ENCODE data around the gene TRAPPC6A. TPM values are rescaled to one million over a fixed set of nuclear protein-coding genes. Genes with fewer than 3 reads are reported as not detected.

Gene TRAPPC6A
- total RNA-seq, 1 donor from 2014 or later: 14.7 TPM

- H2AFZ ChIP-seq (ENCODE audit: low read depth, low read length): peak overlapping the region; percentile 34
- H3K36me3 ChIP-seq (ENCODE audit: insufficient read depth, low read length): no peaks in the 10 kb centered on the region
- H3K4me3 ChIP-seq (ENCODE audit: insufficient read depth, low read depth, low read length): peak overlapping the region; percentile 28
- peaks cover 18% of the 10 kb centered on the region for H3K27me3 ChIP-seq (ENCODE audit: insufficient read depth, low read length)
- Mint-ChIP-seq H3K4me3 (ENCODE audit: unreplicated experiment) (no peak overlapping the region), H3K4me1 (ENCODE audit: low read depth, unreplicated experiment) (peaks cover 5% of the 10 kb centered on the region), H3K36me3 (ENCODE audit: low read depth, unreplicated experiment) (peaks cover 30% of the 10 kb centered on the region), H3K27me3 (ENCODE audit: low read depth, unreplicated experiment) (peaks cover 25% of the 10 kb centered on the region), H3K27ac (ENCODE audit: unreplicated experiment) (no peak overlapping the region), H3K9me3 (ENCODE audit: unreplicated experiment) (peaks cover 10% of the 10 kb centered on the region)
- DNase-seq (ENCODE audit: low read depth) (peak; percentile 34), FAIRE-seq (no peak)
- no peaks in the 10 kb centered on the region for H3K79me2 ChIP-seq (ENCODE audit: insufficient read depth, low read length)
- H3K9ac ChIP-seq (ENCODE audit: low read length): no peak overlapping the region
- TF ChIP-seq EZH2 (IDR thresholded peaks at IDR 0.05; ENCODE audit: insufficient read depth, low read length) (no peak), CTCF (IDR thresholded peaks at IDR 0.05; ENCODE audit: insufficient read depth, low read depth, low read length) (no peak)
- H4K20me1 ChIP-seq (ENCODE audit: insufficient read depth, low read length): peaks cover 33% of the 10 kb centered on the region
- peaks cover 23% of the 10 kb centered on the region for H3K4me1 ChIP-seq (ENCODE audit: insufficient read depth, low read length)
- H3K9me3 ChIP-seq (ENCODE audit: insufficient read depth, low read depth, low read length): no peaks in the 10 kb centered on the region
- H3K27ac ChIP-seq (ENCODE audit: low read depth, low read length): no peak overlapping the region
- peak overlapping the region; percentile 76 for H3K4me2 ChIP-seq (ENCODE audit: low read length)
These were observed 25.3 kb downstream of the TRAPPC6A start for GRCh38 chr19:45152504-45153338.

- Mint-ChIP-seq H3K4me3 (ENCODE audit: unreplicated experiment) (no peak overlapping the region), H3K27me3 (ENCODE audit: low read depth, unreplicated experiment) (peaks cover 21% of the 10 kb centered on the region), H3K4me1 (ENCODE audit: low read depth, unreplicated experiment) (peaks cover 5% of the 10 kb centered on the region), H3K27ac (ENCODE audit: unreplicated experiment) (no peak overlapping the region), H3K36me3 (ENCODE audit: low read depth, unreplicated experiment) (peaks cover 30% of the 10 kb centered on the region), H3K9me3 (ENCODE audit: unreplicated experiment) (peaks cover 10% of the 10 kb centered on the region)
- no peaks in the 10 kb centered on the region for H3K79me2 ChIP-seq (ENCODE audit: insufficient read depth, low read length)
- peaks cover 18% of the 10 kb centered on the region for H3K27me3 ChIP-seq (ENCODE audit: insufficient read depth, low read length)
- FAIRE-seq: no peak
- H3K9me3 ChIP-seq (ENCODE audit: insufficient read depth, low read depth, low read length): no peaks in the 10 kb centered on the region
- no peak overlapping the region for H3K9ac ChIP-seq (ENCODE audit: low read length)
- H3K4me3 ChIP-seq (ENCODE audit: insufficient read depth, low read depth, low read length): no peak overlapping the region
- H3K4me1 ChIP-seq (ENCODE audit: insufficient read depth, low read length): peaks cover 23% of the 10 kb centered on the region
- H3K27ac ChIP-seq (ENCODE audit: low read depth, low read length): no peak overlapping the region
- H3K36me3 ChIP-seq (ENCODE audit: insufficient read depth, low read length): no peaks in the 10 kb centered on the region
- no peak for DNase-seq (ENCODE audit: low read depth)
- TF ChIP-seq EZH2 (IDR thresholded peaks at IDR 0.05; ENCODE audit: insufficient read depth, low read length) (no peak), CTCF (IDR thresholded peaks at IDR 0.05; ENCODE audit: insufficient read depth, low read depth, low read length) (no peak)
- no peak overlapping the region for H2AFZ ChIP-seq (ENCODE audit: low read depth, low read length)
- peaks cover 33% of the 10 kb centered on the region for H4K20me1 ChIP-seq (ENCODE audit: insufficient read depth, low read length)
- H3K4me2 ChIP-seq (ENCODE audit: low read length): peak overlapping the region; percentile 76
These were observed 26.1 kb downstream of the TRAPPC6A start for GRCh38 chr19:45151821-45152503.
